ENCODE data around the gene EXOSC7.

Gene EXOSC7

GRCh38 chr3:44960387-44961026 lies 15.5 kb upstream of the EXOSC7 start:
- no peaks in the 10 kb centered on the region for H3K9me3 ChIP-seq (ENCODE audit: control insufficient read depth in 1 of 2, low read length in 2 of 2)
- peaks cover 0 to 14% of the 10 kb centered on the region in 2 donors for H3K4me1 ChIP-seq (ENCODE audit: control insufficient read depth in 1 of 2, insufficient read depth in 2 of 2, low read length in 2 of 2)
- no peak overlapping the region for H3K4me3 ChIP-seq (ENCODE audit: low read depth in 1 of 2, low read length in 2 of 2)
- peaks cover 11 to 28% of the 10 kb centered on the region in 2 donors for H3K36me3 ChIP-seq (ENCODE audit: control insufficient read depth in 1 of 2, insufficient read depth in 2 of 2, low read length in 2 of 2)
- no peak overlapping the region for H3K9ac ChIP-seq (ENCODE audit: low read depth in 1 of 2, low read length in 2 of 2)
- H3K27ac ChIP-seq (ENCODE audit: low read depth, low read length), result no peak overlapping the region
- H3K27me3 ChIP-seq (ENCODE audit: control insufficient read depth in 1 of 2, insufficient read depth in 2 of 2, low read length in 2 of 2), result no peaks in the 10 kb centered on the region

- Histone ChIP-seq H3K27me3 (ENCODE audit: control insufficient read depth in 1 of 2, insufficient read depth in 2 of 2, low read length in 2 of 2) (no peaks in the 10 kb centered on the region), H3K4me3 (ENCODE audit: low read depth in 1 of 2, low read length in 2 of 2) (no peak overlapping the region), H3K4me1 (ENCODE audit: control insufficient read depth in 1 of 2, insufficient read depth in 2 of 2, low read length in 2 of 2) (peaks cover 4 to 22% of the 10 kb centered on the region in 2 donors), H3K36me3 (ENCODE audit: control insufficient read depth in 1 of 2, insufficient read depth in 2 of 2, low read length in 2 of 2) (peaks cover 11 to 24% of the 10 kb centered on the region in 2 donors), H3K9me3 (ENCODE audit: control insufficient read depth in 1 of 2, low read length in 2 of 2) (no peaks in the 10 kb centered on the region), H3K27ac (ENCODE audit: low read depth, low read length) (no peak overlapping the region), H3K9ac (ENCODE audit: low read depth in 1 of 2, low read length in 2 of 2) (no peak overlapping the region)
These were observed 14.2 kb upstream of the EXOSC7 start for GRCh38 chr3:44961888-44962287.

GRCh38 chr3:44962621-44963393 lies 13.2 kb upstream of the EXOSC7 start:
- H3K9me3 ChIP-seq (ENCODE audit: control insufficient read depth in 1 of 2, low read length in 2 of 2), result no peaks in the 10 kb centered on the region
- peaks cover 11 to 16% of the 10 kb centered on the region in 2 donors for H3K36me3 ChIP-seq (ENCODE audit: control insufficient read depth in 1 of 2, insufficient read depth in 2 of 2, low read length in 2 of 2)
- H3K9ac ChIP-seq (ENCODE audit: low read depth in 1 of 2, low read length in 2 of 2), result no peak overlapping the region
- H3K27me3 ChIP-seq (ENCODE audit: control insufficient read depth in 1 of 2, insufficient read depth in 2 of 2, low read length in 2 of 2), result no peaks in the 10 kb centered on the region
- no peak overlapping the region for H3K4me3 ChIP-seq (ENCODE audit: low read depth in 1 of 2, low read length in 2 of 2)
- H3K27ac ChIP-seq (ENCODE audit: low read depth, low read length), result no peak overlapping the region
- H3K4me1 ChIP-seq (ENCODE audit: control insufficient read depth in 1 of 2, insufficient read depth in 2 of 2, low read length in 2 of 2), result peaks cover 12 to 31% of the 10 kb centered on the region in 2 donors

GRCh38 chr3:44963571-44964325 lies 12.3 kb upstream of the EXOSC7 start:
- H3K9me3 ChIP-seq (ENCODE audit: control insufficient read depth in 1 of 2, low read length in 2 of 2), result no peaks in the 10 kb centered on the region
- H3K9ac ChIP-seq (ENCODE audit: low read depth in 1 of 2, low read length in 2 of 2), result no peak overlapping the region
- no peak overlapping the region for H3K27ac ChIP-seq (ENCODE audit: low read depth, low read length)
- peaks cover 12 to 33% of the 10 kb centered on the region in 2 donors for H3K4me1 ChIP-seq (ENCODE audit: control insufficient read depth in 1 of 2, insufficient read depth in 2 of 2, low read length in 2 of 2)
- no peaks in the 10 kb centered on the region for H3K27me3 ChIP-seq (ENCODE audit: control insufficient read depth in 1 of 2, insufficient read depth in 2 of 2, low read length in 2 of 2)
- peaks cover 5 to 6% of the 10 kb centered on the region in 2 donors for H3K36me3 ChIP-seq (ENCODE audit: control insufficient read depth in 1 of 2, insufficient read depth in 2 of 2, low read length in 2 of 2)
- H3K4me3 ChIP-seq (ENCODE audit: low read depth in 1 of 2, low read length in 2 of 2), result no peak overlapping the region

- Histone ChIP-seq H3K9ac (ENCODE audit: low read depth in 1 of 2, low read length in 2 of 2) (no peak overlapping the region), H3K27me3 (ENCODE audit: control insufficient read depth in 1 of 2, insufficient read depth in 2 of 2, low read length in 2 of 2) (no peaks in the 10 kb centered on the region), H3K27ac (ENCODE audit: low read depth, low read length) (no peak overlapping the region), H3K4me1 (ENCODE audit: control insufficient read depth in 1 of 2, insufficient read depth in 2 of 2, low read length in 2 of 2) (peaks cover 18 to 38% of the 10 kb centered on the region in 2 donors), H3K9me3 (ENCODE audit: control insufficient read depth in 1 of 2, low read length in 2 of 2) (no peaks in the 10 kb centered on the region), H3K4me3 (ENCODE audit: low read depth in 1 of 2, low read length in 2 of 2) (no peak overlapping the region), H3K36me3 (ENCODE audit: control insufficient read depth in 1 of 2, insufficient read depth in 2 of 2, low read length in 2 of 2) (peaks cover 0 to 3% of the 10 kb centered on the region in 2 donors)
These were observed 10.9 kb upstream of the EXOSC7 start for GRCh38 chr3:44965165-44965564.

GRCh38 chr3:44966795-44967278 lies 9.2 kb upstream of the EXOSC7 start:
- no peak overlapping the region for H3K4me3 ChIP-seq (ENCODE audit: low read depth in 1 of 2, low read length in 2 of 2)
- no peaks in the 10 kb centered on the region for H3K27me3 ChIP-seq (ENCODE audit: control insufficient read depth in 1 of 2, insufficient read depth in 2 of 2, low read length in 2 of 2)
- H3K4me1 ChIP-seq (ENCODE audit: control insufficient read depth in 1 of 2, insufficient read depth in 2 of 2, low read length in 2 of 2), result peaks cover 18 to 51% of the 10 kb centered on the region in 2 donors
- H3K36me3 ChIP-seq (ENCODE audit: control insufficient read depth in 1 of 2, insufficient read depth in 2 of 2, low read length in 2 of 2), result peaks cover 0 to 3% of the 10 kb centered on the region in 2 donors
- H3K9ac ChIP-seq (ENCODE audit: low read depth in 1 of 2, low read length in 2 of 2), result no peak overlapping the region
- H3K9me3 ChIP-seq (ENCODE audit: control insufficient read depth in 1 of 2, low read length in 2 of 2), result no peaks in the 10 kb centered on the region
- H3K27ac ChIP-seq (ENCODE audit: low read depth, low read length), result peak overlapping the region; percentile 10

GRCh38 chr3:44968447-44968858 lies 7.6 kb upstream of the EXOSC7 start:
- H3K9ac ChIP-seq (ENCODE audit: low read depth in 1 of 2, low read length in 2 of 2), result no peak overlapping the region
- no peaks in the 10 kb centered on the region for H3K9me3 ChIP-seq (ENCODE audit: control insufficient read depth in 1 of 2, low read length in 2 of 2)
- H3K27ac ChIP-seq (ENCODE audit: low read depth, low read length), result no peak overlapping the region
- H3K27me3 ChIP-seq (ENCODE audit: control insufficient read depth in 1 of 2, insufficient read depth in 2 of 2, low read length in 2 of 2), result no peaks in the 10 kb centered on the region
- peaks cover 18 to 51% of the 10 kb centered on the region in 2 donors for H3K4me1 ChIP-seq (ENCODE audit: control insufficient read depth in 1 of 2, insufficient read depth in 2 of 2, low read length in 2 of 2)
- peaks cover 0 to 6% of the 10 kb centered on the region in 2 donors for H3K36me3 ChIP-seq (ENCODE audit: control insufficient read depth in 1 of 2, insufficient read depth in 2 of 2, low read length in 2 of 2)
- no peak overlapping the region for H3K4me3 ChIP-seq (ENCODE audit: low read depth in 1 of 2, low read length in 2 of 2)

GRCh38 chr3:44969154-44969827 lies 6.8 kb upstream of the EXOSC7 start:
- H3K4me3 ChIP-seq (ENCODE audit: low read depth in 1 of 2, low read length in 2 of 2), result no peak overlapping the region
- H3K4me1 ChIP-seq (ENCODE audit: control insufficient read depth in 1 of 2, insufficient read depth in 2 of 2, low read length in 2 of 2), result peaks cover 21 to 52% of the 10 kb centered on the region in 2 donors
- no peaks in the 10 kb centered on the region for H3K9me3 ChIP-seq (ENCODE audit: control insufficient read depth in 1 of 2, low read length in 2 of 2)
- H3K9ac ChIP-seq (ENCODE audit: low read depth in 1 of 2, low read length in 2 of 2), result no peak overlapping the region
- no peaks in the 10 kb centered on the region for H3K27me3 ChIP-seq (ENCODE audit: control insufficient read depth in 1 of 2, insufficient read depth in 2 of 2, low read length in 2 of 2)
- H3K36me3 ChIP-seq (ENCODE audit: control insufficient read depth in 1 of 2, insufficient read depth in 2 of 2, low read length in 2 of 2), result peaks cover 0 to 6% of the 10 kb centered on the region in 2 donors
- no peak overlapping the region for H3K27ac ChIP-seq (ENCODE audit: low read depth, low read length)

- no peak overlapping the region for H3K27ac ChIP-seq (ENCODE audit: low read depth, low read length)
- no peak overlapping the region for H3K9ac ChIP-seq (ENCODE audit: low read depth in 1 of 2, low read length in 2 of 2)
- peaks cover 27 to 53% of the 10 kb centered on the region in 2 donors for H3K4me1 ChIP-seq (ENCODE audit: control insufficient read depth in 1 of 2, insufficient read depth in 2 of 2, low read length in 2 of 2)
These were observed 6.2 kb upstream of the EXOSC7 start for GRCh38 chr3:44969828-44970179.

More at GRCh38 chr3:44969828-44970179, 6.2 kb upstream of the EXOSC7 start:
- no peaks in the 10 kb centered on the region for H3K27me3 ChIP-seq (ENCODE audit: control insufficient read depth in 1 of 2, insufficient read depth in 2 of 2, low read length in 2 of 2)
- no peak overlapping the region for H3K4me3 ChIP-seq (ENCODE audit: low read depth in 1 of 2, low read length in 2 of 2)
- H3K9me3 ChIP-seq (ENCODE audit: control insufficient read depth in 1 of 2, low read length in 2 of 2), result no peaks in the 10 kb centered on the region
- peaks cover 0 to 6% of the 10 kb centered on the region in 2 donors for H3K36me3 ChIP-seq (ENCODE audit: control insufficient read depth in 1 of 2, insufficient read depth in 2 of 2, low read length in 2 of 2)
